Stimulated activated CD4-positive, alpha-beta T cell treated with anti-CD3 and anti-CD28 coated beads, Interleukin-1b, Interleukin-23, amount 100 ng/mL, for 48 hours (primary cell): ENCODE measurements around the gene ST14.

Source experiments
- DNase-seq: peaks from one replicate; pipeline ENCODE4 v3.0.0-alpha.2; 2020

The ST14 gene

DNA sequence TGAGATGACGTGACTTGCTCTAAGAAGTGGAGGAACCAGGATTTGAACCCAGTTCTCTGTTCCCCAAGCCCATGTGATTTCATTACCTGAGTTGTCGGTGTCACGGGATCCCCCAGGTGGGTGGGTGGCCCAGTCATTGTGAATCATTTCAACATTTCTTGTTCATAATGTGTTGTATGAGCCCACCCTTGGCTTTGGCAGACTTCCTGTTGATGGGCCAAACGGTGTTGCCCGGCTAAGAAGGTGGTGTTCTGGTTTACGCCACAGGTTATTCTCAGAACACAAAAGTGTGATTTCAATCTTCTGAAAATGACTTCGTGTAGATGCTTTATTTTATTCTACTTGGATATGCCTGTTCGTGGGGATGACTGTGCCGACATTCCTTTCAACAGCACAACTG lies 21.6 kb upstream of the ST14 start:
- DNase-seq, result peak; percentile 23

DNA sequence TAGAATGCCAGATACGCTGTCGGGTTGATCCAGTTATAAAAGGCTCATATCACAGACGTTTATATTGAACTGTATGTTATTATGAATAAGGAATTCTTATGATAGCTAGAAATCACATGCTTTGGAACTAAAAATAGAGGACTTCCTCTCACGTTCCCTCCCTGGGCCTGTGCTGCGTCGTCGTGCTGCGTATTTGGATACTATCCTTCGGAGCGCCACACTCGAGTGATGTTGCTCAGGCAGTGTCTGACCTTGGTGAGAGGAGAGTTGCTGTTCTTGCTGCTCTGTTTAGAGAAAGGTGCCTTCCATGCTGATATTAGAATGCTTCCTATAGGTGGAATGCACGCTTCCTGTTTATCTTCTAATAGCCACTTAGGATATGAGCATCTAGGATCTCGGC lies 20.2 kb upstream of the ST14 start:
- DNase-seq, result no peak

DNA sequence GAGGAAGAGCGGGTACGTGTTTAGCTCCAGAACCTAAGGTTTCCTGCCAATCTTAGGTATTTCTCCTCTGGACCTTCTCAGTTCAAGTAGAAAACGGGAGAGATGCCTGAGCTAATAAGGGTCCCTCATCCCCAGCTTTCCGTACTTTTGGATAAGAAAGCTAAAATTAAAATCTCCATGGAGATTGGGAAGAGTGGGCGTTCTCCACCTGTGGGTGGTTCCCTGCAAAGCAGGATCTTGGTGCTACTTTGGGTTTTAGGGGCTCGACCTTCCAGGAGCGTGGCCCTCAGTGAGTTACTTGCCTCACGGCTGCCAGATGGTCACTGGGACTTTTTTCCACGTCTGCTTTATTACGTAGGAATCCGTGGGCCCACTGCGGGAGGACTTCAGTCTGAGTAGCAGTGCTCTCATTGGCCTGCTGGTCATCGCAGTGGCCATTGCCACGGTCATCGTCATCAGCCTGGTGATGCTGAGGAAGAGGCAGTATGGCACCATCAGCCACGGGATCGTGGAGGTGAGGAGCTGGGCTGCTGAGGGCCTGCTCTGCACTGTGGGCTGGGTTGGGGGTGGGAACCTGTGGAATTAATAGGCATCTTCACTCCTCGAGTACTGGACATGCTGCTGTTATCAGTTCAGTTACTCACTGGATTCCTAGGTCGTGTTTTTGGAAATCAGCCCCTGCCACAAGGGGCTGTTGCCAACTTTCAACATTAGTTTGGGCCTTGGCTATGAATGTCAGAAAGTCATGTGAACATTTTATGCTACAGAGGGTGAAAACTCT lies 17.8 kb upstream of the ST14 start:
- DNase-seq, result no peak

DNA sequence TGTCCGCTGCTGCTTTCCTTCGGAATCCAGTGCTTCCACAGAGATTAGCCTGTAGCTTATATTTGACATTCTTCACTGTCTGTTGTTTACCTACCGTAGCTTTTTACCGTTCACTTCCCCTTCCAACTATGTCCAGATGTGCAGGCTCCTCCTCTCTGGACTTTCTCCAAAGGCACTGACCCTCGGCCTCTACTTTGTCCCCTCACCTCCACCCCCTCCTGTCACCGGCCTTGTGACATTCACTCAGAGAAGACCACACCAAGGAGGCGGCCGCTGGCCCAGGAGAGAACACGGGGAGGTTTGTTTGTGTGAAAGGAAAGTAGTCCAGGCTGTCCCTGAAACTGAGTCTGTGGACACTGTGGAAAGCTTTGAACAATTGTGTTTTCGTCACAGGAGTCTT lies 15.4 kb upstream of the ST14 start:
- DNase-seq, result no peak

DNA sequence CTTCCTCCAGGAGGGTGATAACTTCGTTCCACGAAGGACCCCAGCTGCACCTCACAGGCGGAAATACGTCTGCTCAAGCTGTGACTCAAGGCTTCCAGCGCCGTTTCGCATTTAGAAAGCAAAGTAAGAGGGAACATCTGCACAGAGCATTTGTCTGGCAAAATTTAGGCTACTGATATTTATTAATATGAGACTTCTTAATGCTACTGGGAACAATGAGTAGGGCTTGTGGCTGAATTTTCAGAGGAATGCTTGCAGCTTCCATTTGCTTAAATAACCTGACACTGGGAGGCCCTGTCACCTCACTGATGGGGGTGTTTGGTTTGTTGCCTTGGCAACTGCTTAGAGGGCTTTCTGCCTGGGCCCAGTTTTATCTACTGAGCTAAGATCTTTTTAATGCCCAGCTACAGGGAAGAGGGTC lies 14.7 kb upstream of the ST14 start:
- no peak for DNase-seq

DNA sequence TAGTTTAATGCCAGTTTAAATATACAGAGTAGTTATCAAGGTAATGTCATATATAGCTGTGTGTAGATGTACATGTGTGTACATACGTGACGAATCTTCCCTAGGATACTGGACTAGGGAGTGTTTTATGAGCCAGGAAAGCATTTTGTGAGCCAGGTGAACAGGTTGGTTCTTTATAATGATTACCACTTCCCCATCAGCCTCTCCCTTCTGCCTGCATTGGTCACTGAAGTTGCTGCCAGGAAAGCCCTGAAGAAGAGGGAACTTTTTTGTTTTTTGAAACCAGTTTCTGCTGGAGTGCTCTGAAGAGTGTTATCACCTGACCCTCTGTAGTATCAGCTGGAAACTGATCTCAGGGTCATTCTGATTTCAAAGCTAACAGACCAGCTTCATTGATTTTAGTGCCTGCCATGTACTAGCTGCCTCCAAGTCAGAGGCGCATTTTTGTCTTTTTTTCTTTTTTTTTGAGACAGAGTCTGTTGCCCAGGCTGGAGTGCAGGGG lies 14.2 kb upstream of the ST14 start:
- no peak for DNase-seq

DNA sequence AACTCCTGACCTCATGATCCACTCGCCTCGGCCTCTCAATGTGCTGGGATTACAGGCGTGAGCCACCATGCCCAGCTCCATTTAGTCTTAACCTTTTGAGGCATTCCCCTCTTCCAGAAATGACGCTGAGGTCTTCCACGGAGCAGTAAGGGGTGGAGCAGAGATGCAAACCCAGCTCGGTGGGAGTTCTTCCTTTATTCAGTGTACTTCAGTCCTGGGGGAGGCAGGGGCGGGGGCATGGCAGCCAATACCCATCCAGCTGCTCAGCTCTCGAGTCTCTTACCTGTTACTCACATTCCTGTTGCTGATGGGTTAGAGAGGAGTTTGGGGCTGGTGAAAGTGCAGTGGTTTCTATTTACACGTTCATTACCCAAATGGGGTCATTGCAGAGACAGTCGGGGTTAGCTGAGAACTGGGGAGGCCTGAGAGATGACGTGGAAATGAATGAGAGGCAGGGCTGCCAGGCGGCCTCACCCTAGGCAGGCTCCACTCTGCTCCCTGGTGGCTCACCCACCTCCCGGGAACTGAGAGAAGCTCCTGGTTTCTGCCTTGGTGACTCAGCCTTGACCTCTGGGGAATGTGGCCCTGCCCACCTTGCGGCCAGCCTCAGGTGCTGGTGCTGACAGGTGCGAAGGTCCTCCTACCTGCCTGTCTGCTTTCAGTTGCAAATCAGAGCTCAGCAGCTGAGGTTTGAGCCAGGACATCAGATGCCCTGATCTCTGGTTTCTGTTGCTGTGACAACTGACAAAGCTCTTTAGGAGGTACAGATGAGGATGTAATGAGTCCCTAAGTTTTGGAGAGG lies 13.4 kb upstream of the ST14 start:
- DNase-seq, result no peak

DNA sequence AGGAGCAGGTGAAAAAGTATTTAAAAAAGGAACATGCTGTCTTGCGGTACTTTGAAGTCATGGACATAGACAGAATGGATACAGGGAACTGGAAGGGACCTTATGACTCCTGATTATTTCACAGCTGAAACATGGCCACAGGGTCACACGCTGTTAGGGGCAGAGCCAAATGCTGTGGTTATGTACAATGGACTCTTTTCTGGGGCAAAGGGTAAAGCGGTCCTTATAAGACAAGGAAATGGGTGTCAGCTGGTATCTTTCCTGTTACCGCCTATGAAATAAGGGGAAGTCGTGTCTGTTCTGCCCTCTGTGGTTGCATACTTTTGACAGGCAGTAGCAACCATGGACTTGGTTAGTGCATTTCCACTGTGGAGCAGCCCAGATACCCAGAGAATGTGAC lies 12.8 kb upstream of the ST14 start:
- DNase-seq, result no peak

DNA sequence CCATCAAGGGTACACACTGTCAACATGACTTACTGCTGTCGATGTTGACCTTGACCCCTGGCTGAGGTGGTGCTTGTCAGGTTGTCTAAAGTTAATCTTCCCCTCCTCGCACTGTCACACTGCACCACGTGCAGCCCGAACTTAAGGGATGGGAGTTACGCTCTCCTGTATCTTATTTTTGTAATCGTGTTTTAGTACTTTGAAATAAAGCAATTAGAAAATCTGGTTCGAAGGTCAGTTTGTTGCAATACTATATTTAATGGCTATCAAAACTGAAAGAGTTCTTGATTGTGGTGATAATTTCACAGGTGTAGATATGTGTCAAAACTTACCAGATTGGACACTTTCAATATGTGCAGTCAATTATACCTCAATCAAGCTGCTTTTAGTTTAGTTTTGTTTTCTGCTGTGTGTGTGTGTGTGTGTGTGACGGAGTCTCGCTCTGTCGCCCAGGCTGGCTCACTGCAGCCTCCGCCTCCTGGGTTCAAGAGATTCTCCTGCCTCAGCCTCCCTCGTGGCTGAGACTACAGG lies 10.7 kb upstream of the ST14 start:
- DNase-seq, result no peak

DNA sequence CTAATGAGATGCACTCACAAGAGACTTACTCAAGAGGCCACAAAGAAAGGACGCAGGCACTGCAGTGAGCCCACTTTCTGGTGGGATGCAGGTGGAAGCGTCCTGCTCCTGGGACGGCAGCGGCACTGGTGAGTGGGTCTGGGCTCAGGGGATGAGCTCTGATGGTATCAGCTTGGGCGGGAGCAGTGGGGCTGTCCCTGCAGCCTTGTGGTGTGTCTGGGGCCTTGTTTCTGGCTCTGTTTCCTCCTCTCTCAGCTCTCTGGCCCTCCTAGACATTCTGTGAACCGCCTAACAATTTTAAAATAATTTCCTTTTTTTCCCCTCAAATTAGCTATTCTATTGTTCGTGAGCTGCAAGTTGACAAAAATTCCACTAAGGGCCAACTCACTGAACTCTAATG lies 8.8 kb upstream of the ST14 start:
- no peak for DNase-seq

DNA sequence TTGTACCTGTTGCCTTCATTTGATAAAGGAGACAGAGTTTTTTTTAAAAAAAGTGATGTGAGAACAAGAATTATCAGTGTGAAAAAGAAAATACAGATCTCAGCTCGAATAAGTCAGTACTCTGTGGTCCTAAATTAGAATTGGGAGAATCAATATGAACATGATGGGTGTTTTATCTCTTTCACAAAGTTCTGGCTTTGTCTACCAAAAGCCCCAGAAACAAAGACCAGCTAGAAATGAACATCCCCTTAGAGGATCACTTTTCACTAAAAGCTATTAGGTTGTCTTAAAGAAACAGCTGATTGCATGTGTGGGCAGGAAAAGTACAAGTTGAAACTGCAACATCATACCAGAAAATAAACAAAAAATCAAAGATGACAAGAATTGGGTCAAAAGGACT lies 8.4 kb upstream of the ST14 start:
- no peak for DNase-seq

DNA sequence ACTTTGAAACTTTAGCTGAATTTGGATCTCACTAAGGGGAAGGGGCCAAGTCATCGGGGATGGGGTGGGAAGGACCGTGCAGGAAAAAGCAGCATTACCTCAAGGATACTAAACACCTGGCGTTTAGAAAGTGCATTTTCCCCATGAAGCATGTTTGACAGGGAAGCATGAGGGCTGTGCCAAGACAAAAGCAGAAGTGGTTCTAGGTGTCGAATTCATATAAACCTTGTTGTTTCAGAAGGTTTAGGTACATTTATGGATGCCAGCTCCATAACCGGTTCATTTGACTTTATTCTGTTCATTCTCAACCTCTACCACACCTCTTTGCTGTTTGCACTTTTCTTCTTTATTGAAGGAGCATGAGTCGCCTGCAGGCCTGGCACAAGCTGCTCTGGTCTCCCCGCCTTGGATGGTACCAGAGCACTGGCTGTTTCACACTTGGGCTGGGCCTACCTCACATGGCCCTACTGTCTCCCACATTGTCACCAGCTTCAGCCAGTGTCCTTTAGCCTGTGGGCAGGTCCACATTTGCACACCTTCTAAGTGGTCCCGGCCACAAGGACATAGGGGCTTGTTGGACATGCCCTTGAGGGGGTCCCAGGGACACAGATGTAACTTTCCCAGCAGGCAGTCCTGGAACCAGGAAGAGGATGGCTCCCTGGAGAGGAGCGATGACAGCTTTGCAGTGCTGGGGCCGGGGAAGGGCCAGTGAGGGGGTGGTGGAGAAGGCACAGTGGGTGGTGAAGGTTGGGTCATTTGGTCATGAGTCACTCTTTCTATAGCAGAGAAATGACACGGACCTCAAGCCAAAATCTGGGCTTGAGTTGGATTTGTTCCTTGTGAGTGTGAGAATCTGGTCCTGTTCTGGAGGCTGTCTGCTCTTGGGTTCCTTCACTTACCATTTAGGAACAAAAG lies 3.2 kb upstream of the ST14 start:
- DNase-seq, result no peak

DNA sequence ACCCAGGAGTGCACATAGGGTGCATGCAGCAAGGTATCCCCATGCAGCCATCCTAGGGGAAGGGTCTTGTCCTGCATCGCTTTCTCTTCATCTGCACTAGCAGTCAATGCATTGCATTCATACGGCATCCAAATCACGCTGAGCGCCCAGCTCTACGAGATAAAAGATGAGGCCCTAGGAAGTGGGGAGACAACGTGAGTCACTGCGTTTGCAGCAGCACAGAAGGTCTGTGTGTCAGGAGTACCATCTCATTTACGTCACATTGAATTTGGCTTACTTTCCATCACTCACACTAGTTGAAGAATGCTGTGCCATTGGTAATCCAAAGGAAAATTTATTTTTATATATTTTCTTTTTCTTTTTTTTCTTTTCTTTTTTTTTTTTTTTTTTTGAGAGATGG lies 2.5 kb upstream of the ST14 start:
- DNase-seq, result no peak

DNA sequence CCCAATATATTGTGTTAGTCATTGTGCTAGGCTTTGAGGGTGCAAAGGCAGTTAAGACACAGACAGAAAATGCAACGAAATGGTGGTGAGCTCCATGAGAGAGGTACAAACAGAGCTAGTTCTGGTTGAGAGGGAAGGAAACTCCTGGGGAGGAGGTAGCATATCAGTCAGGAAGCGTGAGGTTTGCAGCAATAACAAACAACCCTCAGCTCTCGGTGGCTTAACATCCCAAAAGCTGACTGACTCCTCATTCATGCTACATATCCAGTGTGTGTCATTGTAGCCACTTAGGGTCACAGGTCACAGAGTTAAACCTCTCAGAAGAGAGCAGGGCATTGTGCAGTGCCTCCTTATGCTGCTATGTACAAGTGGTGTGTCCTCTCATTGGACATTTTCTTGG lies 1.7 kb upstream of the ST14 start:
- no peak for DNase-seq

DNA sequence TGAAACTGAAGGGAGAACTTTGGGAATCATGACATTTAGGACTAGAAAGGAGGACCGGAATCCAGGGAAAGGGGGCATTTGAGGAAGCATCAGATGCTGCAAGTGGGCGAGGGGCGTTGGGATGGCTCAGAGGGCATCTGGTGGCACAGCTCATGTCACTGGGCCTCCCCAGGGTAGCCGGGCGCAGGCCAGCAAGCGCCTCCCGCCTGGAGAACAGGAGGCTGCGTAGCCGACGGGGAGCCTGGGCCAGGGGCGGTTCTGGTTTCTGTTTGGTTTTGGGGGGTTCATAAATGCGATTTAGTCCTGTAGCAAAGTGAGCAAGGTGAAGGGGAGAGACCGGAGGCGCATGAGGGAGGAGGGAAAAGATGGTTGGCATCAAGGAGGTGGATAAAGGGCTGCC lies 443 bp upstream of the ST14 start:
- no peak for DNase-seq

DNA sequence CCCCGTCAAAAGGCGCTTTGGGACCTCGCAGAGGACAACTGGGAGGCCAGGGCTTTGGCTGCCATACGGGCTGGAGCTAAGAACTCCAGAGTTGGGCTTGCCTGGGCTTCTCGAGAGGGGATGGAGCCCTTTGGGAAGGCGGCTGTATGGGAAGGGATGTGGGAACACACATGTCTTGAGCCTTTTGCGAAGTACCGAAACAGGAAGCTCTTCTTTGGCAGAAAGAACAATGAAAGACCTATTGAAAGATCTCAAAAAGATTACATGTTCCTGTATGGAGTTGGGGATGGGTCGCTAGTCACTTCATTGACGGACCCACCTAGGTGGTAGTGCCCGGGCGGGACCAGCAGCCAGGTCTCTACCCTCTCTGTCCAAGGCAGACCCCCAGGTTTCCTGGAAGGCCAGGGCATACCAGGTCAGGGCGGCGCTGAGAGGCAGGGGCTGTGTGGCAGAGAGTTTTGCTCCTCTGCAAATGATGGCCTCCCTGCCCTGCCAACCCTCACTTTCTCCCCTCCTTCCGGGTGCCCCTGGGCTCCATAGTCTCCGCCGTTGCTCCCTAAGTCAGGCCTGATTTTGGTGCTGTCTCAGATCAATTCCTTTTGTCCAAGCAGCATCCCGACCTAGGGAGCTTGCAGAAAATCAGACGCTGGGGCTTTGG lies 1.0 kb downstream of the ST14 start:
- no peak for DNase-seq

DNA sequence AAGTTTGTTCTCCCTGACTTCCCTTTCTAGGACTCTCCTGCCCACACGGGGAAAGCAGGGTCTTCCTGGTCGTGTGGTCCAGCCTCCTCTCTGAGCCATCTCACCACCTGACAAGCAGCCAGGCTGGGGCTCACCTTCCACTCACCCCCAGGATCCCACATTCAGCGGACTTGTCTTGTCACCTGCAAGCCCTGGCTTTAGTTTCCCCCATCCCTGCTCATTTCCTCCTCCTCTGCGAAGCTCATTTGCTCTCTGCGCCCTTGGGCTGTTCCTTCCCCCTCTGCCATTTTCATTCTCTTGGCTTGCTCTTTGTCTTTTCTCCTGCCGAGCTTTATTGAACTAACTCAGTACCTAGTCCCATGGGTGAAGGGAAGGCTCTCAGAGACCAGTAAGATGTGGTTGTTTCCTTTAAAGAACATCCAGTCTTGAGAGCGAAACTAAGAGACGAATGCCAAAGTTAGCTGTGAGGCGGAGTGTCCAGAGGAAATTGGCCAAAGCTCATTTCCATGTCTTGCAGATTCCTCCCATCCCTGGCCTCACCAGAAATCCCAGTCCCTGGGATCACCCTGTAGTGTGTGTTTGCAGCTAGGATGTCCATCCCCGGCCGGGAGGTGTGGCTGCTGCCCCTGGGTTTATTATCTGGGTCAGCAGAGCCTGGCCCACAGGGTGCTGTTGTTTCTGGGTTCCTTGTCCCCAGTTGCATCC lies 2.0 kb downstream of the ST14 start:
- DNase-seq, result no peak

DNA sequence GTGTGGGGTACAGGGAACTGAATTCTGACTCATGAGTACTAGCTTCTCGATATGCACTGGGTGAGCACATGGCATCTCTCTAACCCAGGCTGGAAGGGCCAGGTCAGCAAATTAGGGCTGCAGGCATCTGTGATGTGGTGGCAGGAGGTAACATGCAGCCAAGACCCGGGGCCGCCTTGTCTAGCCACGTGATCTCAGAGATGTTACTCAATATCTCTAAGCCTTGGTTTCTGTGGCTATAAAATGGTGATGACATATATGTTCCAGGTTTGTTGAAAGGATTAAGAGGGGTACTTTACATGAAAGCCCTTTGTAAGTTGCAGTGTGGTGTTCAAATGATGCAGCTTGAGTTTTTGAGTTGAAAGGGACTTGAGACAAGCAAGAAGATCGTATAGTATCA lies 3.2 kb downstream of the ST14 start:
- DNase-seq, result peak; percentile 19

DNA sequence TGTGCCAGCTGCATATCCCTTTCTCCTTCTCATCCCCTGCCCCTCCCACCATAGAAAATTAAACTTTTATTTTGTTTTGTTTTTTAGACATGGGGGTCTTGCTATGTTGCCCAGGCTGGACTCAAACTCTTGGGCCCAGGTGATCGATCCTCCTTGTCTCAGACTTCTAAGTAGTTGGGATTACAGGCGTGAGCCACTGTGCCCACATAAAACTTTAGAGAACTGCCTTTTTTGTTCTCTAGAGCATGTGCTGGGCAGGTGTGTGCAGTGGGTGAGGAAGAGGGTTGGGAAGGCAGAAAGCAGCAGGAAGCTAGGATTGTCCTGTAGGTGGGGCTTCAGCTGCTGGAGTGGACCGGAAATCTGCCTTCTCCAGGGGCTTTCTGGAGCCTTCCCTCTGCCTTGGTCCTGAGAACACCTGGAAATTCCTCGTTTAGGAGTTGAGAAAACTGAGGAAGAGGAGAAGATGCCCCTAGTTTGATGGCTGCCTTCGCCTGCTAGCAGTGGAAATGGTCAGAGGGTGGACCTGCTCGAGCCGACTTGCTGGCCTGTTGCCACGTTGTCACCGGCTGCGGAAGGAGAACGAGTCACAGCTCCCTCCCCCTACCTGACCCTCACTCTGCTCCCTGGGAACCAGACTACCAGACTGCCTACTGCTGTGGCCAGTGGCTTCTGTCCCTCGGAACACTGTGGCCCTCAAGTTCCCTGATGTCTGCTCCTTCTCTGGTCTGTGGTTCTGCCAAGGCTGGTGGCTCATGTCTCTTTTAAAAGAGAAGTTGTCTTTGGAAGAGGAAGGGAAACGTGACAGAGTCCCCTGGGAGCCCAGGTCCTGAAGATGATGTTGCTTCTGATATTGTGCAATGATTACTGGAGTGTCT lies 4.0 kb downstream of the ST14 start:
- DNase-seq, result no peak

DNA sequence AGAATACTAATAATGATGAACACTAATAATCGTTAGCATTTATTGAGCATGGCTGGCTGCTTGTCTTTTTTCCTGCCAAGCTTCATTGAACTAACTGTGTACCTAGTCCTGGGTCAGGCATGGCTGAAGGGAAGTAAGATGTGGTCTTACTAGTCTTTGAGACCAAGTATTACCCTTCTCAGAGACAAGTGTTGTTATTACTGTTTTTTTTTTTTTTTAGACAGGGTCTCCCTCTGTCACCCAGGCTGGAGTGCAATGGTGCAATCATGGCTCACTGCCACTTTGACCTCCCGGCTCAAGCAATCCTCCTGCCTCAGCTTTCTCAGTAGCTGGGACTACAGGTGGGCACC lies 4.6 kb downstream of the ST14 start:
- DNase-seq, result no peak
